MV-4-11 (cell line): Measurements from ENCODE around the gene POU2AF2.
A peak's percentile ranks its signal among the peaks of the same experiment; 100 is the strongest.
"Not testable (repeated sequence)": the region's sequence is repeated elsewhere in the genome, so short reads cannot be mapped to it uniquely, and the experiment has no call there.

Experiments used
- DNase-seq: peaks from one replicate; lab custom pipeline; 2025; lab: John Stamatoyannopoulos, UW

POU2AF2 gene

GRCh38 chr11:111245425-111245824, at the start of gene POU2AF2:
Gene POU2AF2, plus strand, starts transcription at chr11:111245725. Its CDS starts 129 bp downstream, at chr11:111245854.
- no peak for DNase-seq

GRCh38 chr11:111200010-111200534, 45.5 kb upstream of the POU2AF2 start:
- DNase-seq, result no peak

GRCh38 chr11:111204211-111204610, 41.3 kb upstream of the POU2AF2 start:
- DNase-seq, result no peak

GRCh38 chr11:111205632-111206385, 39.7 kb upstream of the POU2AF2 start:
- no peak for DNase-seq

GRCh38 chr11:111206472-111206871, 39.1 kb upstream of the POU2AF2 start:
- no peak for DNase-seq

- DNase-seq, result no peak
Observed at GRCh38 chr11:111207213-111207612, 38.3 kb upstream of the POU2AF2 start.

- no peak for DNase-seq
Observed at GRCh38 chr11:111209543-111210355, 35.8 kb upstream of the POU2AF2 start.

- no peak for DNase-seq
Observed at GRCh38 chr11:111213256-111213655, 32.3 kb upstream of the POU2AF2 start.

GRCh38 chr11:111220721-111221120, 24.8 kb upstream of the POU2AF2 start:
- DNase-seq, result no peak

GRCh38 chr11:111221208-111221607, 24.3 kb upstream of the POU2AF2 start:
- no peak for DNase-seq

GRCh38 chr11:111221936-111222335, 23.6 kb upstream of the POU2AF2 start:
- not testable (repeated sequence) for DNase-seq

GRCh38 chr11:111222821-111223455, 22.6 kb upstream of the POU2AF2 start:
- not testable (repeated sequence) for DNase-seq

- DNase-seq, result no peak
Observed at GRCh38 chr11:111225881-111226280, 19.6 kb upstream of the POU2AF2 start.

GRCh38 chr11:111229604-111230003, 15.9 kb upstream of the POU2AF2 start:
- peak; percentile 55 for DNase-seq

GRCh38 chr11:111230122-111230465, 15.4 kb upstream of the POU2AF2 start:
- no peak for DNase-seq

- DNase-seq, result no peak
Observed at GRCh38 chr11:111231836-111232235, 13.7 kb upstream of the POU2AF2 start.

GRCh38 chr11:111236383-111236782, 9.1 kb upstream of the POU2AF2 start:
- no peak for DNase-seq

GRCh38 chr11:111237926-111238325, 7.6 kb upstream of the POU2AF2 start:
- DNase-seq, result no peak

GRCh38 chr11:111246956-111247355, 1.4 kb downstream of the POU2AF2 start:
- DNase-seq, result no peak

GRCh38 chr11:111250936-111251335, 5.4 kb downstream of the POU2AF2 start:
- no peak for DNase-seq

- no peak for DNase-seq
Observed at GRCh38 chr11:111253131-111253530, 7.6 kb downstream of the POU2AF2 start.

- DNase-seq, result no peak
Observed at GRCh38 chr11:111253630-111254029, 8.1 kb downstream of the POU2AF2 start.

GRCh38 chr11:111258046-111258445, 12.5 kb downstream of the POU2AF2 start:
- DNase-seq, result no peak
